ENCODE data around the gene LGALS9B.
"Not testable (repeated sequence)": the region's sequence is repeated elsewhere in the genome, so short reads cannot be mapped to it uniquely, and the experiment has no call there.

The LGALS9B gene

DNA sequence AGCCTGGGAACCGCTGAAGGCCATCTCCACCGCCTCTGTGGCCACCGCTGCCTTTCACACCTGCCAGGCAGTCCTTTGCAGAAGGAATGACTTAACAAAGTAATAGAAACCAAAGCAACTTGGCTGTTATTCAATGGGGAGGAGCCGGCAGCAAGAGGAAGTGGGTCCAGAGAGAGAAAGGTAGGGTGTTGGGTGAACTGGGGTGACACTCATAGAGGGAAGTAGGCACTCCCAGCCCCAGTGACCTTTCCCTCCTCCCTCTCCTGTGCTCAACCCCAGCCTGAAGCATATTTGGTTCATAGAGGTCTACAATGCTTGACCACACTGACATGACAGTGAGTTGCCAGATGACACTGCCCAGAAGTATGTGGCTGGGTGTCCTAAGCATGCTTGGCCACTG is at the start of gene LGALS9B:
TSS of gene LGALS9B (minus strand) at position 93 of the 400 bp plus-strand sequence. CDS start at position 24, 69 bp downstream.
- H3K36me3 ChIP-seq (ENCODE audit: control insufficient read depth, insufficient read depth, low read length); H3K9me3 ChIP-seq (ENCODE audit: control insufficient read depth, insufficient read depth, low read length); H3K4me1 ChIP-seq (ENCODE audit: control insufficient read depth, insufficient read depth, low read length); H3K27ac ChIP-seq (ENCODE audit: low read length); H3K4me3 ChIP-seq (ENCODE audit: low read length); H3K27me3 ChIP-seq (ENCODE audit: control insufficient read depth, insufficient read depth, low read length); DNase-seq (ENCODE audit: low read depth, low spot score): not testable (repeated sequence)
- no CpG with 5 or more reads among the region's 4 CpGs for WGBS (ENCODE audit: insufficient coverage, insufficient read length)

DNA sequence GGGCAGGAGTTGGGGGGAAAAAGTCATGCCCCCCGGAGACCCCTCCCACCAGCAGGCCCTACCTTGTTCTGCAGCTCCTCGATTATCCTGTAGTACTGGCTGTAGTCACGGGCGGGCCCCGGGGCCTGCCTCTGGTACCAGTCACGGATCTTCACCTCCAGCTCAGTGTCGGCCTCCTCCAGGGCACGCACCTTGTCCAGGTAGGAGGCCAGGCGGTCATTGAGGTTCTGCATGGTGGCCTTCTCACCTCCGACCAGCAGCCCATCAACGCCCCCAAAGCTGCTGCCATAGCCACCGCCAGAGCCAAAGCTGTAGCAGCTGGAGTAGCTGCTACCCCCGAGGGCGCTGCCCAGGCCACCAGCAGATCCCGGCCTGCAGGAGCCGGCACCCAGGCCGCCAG is 49.6 kb upstream of the LGALS9B start:
- not testable (repeated sequence) for DNase-seq (ENCODE audit: low read depth, low spot score); H3K9me3 ChIP-seq (ENCODE audit: control insufficient read depth, insufficient read depth, low read length); H3K4me3 ChIP-seq (ENCODE audit: low read length); H3K36me3 ChIP-seq (ENCODE audit: control insufficient read depth, insufficient read depth, low read length); H3K4me1 ChIP-seq (ENCODE audit: control insufficient read depth, insufficient read depth, low read length); H3K27me3 ChIP-seq (ENCODE audit: control insufficient read depth, insufficient read depth, low read length); H3K27ac ChIP-seq (ENCODE audit: low read length)
- no CpG with 5 or more reads among the region's 17 CpGs for WGBS (ENCODE audit: insufficient coverage, insufficient read length)

DNA sequence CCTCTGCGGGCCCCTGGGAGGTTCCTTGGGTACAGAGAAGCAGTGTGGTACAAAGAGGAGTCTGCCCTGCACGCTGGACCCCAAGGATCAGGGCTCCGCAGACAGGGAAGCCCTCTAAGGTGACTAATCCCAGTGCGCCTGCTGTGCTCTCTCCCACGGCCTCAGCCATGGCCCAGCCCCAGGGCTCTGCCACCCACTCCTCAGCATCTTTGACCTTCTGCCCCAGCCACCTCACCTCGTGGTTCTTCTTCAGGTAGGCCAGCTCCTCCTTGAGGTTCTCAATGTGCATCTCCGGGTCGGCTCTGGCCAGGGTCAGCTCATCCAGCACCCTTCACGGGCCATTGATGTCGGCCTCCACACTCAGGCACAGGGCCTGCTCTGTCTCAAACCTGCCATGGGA is 47.8 kb upstream of the LGALS9B start:
- H3K27ac ChIP-seq (ENCODE audit: low read length); H3K9me3 ChIP-seq (ENCODE audit: control insufficient read depth, insufficient read depth, low read length); H3K27me3 ChIP-seq (ENCODE audit: control insufficient read depth, insufficient read depth, low read length); H3K4me3 ChIP-seq (ENCODE audit: low read length); DNase-seq (ENCODE audit: low read depth, low spot score); H3K4me1 ChIP-seq (ENCODE audit: control insufficient read depth, insufficient read depth, low read length); H3K36me3 ChIP-seq (ENCODE audit: control insufficient read depth, insufficient read depth, low read length): not testable (repeated sequence)
- no CpG with 5 or more reads among the region's 10 CpGs for WGBS (ENCODE audit: insufficient coverage, insufficient read length)

DNA sequence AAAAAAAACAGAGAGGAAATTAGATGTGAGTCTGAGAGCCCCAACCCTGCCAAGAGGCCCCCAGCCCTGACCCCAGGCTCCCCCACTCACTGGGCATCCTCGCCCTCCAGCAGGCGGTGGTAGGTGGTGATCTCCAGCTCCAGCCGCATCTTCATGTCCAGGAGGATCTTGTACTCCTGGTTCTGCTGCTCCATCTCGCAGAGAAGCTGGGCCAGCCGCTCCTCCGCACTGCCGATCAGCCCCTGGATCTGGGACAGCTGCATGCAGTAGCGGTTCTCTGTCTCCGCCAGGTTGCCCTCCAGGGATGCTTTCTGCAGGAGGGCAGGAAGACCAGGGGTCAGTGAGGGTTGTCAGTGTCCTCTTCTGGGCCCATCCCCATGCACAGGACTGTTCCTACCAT is 46.2 kb upstream of the LGALS9B start:
- H3K9me3 ChIP-seq (ENCODE audit: control insufficient read depth, insufficient read depth, low read length); DNase-seq (ENCODE audit: low read depth, low spot score); H3K27me3 ChIP-seq (ENCODE audit: control insufficient read depth, insufficient read depth, low read length); H3K4me1 ChIP-seq (ENCODE audit: control insufficient read depth, insufficient read depth, low read length); H3K4me3 ChIP-seq (ENCODE audit: low read length); H3K27ac ChIP-seq (ENCODE audit: low read length); H3K36me3 ChIP-seq (ENCODE audit: control insufficient read depth, insufficient read depth, low read length): not testable (repeated sequence)
- no CpG with 5 or more reads among the region's 9 CpGs for WGBS (ENCODE audit: insufficient coverage, insufficient read length)

DNA sequence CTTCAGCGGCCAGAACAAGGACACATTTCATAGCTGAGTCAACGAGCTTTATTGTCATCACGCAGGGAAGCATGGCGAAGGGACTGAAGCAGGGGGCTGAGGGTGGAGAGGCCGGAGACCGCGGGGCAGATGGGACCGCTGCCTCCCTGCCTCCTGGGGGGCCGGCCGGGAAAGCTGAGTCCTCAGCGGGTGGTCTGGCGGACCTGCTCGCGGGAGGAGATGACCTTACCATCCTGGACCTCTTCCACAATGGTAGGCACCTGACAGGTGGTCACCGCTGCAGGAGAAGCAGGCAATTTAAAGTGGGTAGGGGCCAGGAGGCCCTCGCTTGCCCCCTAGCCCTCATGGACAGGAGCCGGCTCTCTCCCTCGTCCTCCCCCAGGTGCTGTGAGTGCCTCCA is 45.0 kb upstream of the LGALS9B start:
- H3K4me1 ChIP-seq (ENCODE audit: control insufficient read depth, insufficient read depth, low read length); H3K36me3 ChIP-seq (ENCODE audit: control insufficient read depth, insufficient read depth, low read length); H3K9me3 ChIP-seq (ENCODE audit: control insufficient read depth, insufficient read depth, low read length); H3K4me3 ChIP-seq (ENCODE audit: low read length); H3K27ac ChIP-seq (ENCODE audit: low read length); H3K27me3 ChIP-seq (ENCODE audit: control insufficient read depth, insufficient read depth, low read length); DNase-seq (ENCODE audit: low read depth, low spot score): not testable (repeated sequence)
- no CpG with 5 or more reads among the region's 18 CpGs for WGBS (ENCODE audit: insufficient coverage, insufficient read length)

DNA sequence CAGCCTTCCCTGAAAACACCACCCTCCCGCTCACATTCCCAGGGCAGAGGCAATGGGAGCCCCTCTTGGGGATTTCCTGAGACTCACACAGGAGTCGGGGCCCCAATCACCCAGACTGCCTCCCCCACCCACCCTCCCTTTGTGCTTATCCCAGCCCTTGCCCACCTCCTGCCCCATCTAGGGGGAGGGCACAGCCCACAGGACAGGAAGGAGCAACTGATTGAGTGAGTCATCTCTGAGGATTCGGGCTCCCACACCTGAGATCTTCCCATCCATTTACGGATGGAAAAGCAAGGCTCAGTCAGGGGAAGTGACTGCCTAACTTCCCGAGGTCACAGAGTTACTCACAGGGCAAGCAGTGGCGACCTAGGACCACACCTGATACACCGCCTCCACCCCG is 44.4 kb upstream of the LGALS9B start:
- H3K4me1 ChIP-seq (ENCODE audit: control insufficient read depth, insufficient read depth, low read length); H3K27me3 ChIP-seq (ENCODE audit: control insufficient read depth, insufficient read depth, low read length); H3K9me3 ChIP-seq (ENCODE audit: control insufficient read depth, insufficient read depth, low read length); H3K27ac ChIP-seq (ENCODE audit: low read length); H3K4me3 ChIP-seq (ENCODE audit: low read length); DNase-seq (ENCODE audit: low read depth, low spot score); H3K36me3 ChIP-seq (ENCODE audit: control insufficient read depth, insufficient read depth, low read length): not testable (repeated sequence)
- no CpG with 5 or more reads among the region's 8 CpGs for WGBS (ENCODE audit: insufficient coverage, insufficient read length)

DNA sequence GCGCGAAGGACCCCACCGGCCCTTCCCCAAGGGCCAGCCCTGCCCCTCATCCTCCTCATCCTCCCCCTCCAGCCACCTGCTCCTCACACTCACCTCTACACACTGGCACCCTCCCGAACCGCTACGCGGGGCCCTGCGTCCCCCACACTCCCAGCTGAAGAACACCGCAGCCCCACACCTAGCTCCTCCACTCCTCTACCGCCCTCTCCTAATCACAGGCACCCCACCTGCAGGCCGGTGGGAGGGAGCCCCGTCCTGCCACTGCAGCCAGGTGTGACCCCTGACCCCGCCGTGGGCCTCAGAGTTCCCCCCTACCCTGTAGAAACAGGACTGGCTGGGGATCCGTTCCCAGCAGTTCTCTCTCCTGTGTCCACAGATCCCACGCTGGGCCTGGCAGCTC is 38.0 kb upstream of the LGALS9B start:
- not testable (repeated sequence) for H3K27ac ChIP-seq (ENCODE audit: low read length); H3K4me1 ChIP-seq (ENCODE audit: control insufficient read depth, insufficient read depth, low read length); H3K4me3 ChIP-seq (ENCODE audit: low read length); H3K9me3 ChIP-seq (ENCODE audit: control insufficient read depth, insufficient read depth, low read length); H3K27me3 ChIP-seq (ENCODE audit: control insufficient read depth, insufficient read depth, low read length); H3K36me3 ChIP-seq (ENCODE audit: control insufficient read depth, insufficient read depth, low read length); DNase-seq (ENCODE audit: low read depth, low spot score)
- WGBS (ENCODE audit: insufficient coverage, insufficient read length): no CpG with 5 or more reads among the region's 16 CpGs

DNA sequence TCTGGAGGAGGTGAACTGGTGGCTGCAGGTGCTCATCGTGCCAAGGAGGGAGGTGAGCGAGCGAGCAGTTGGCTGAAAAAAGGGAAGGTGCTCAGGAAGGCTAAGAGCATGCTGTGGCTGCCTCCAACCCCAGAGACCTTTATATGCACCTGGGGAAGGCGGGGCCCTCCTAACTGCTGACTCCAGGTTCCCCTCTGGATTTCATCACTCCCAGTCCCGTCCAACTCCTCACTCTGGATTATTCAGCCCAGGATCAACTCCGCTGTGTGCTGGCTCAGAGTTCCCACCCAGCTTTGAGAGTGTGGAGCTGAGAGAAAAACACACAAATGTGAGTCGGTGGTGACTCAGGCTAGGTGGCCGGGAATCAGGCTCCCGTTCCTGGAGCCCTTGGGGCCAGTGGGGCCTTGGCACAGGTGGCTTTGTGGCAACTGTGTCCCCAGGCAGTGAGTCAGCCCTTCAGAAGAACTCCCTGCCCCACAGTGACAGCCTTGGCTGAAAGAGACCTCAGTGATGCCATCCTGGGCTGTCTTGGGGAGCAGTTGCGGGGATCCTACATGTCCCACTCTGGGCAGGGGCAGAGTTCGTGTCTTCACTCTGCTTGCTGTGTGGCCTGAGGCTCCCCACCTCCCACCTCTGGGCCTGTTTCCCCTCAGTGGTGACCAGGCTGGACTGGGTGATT is 37.2 kb upstream of the LGALS9B start:
- not testable (repeated sequence) for H3K4me3 ChIP-seq (ENCODE audit: low read length); DNase-seq (ENCODE audit: low read depth, low spot score); H3K27me3 ChIP-seq (ENCODE audit: control insufficient read depth, insufficient read depth, low read length); H3K27ac ChIP-seq (ENCODE audit: low read length); H3K36me3 ChIP-seq (ENCODE audit: control insufficient read depth, insufficient read depth, low read length); H3K9me3 ChIP-seq (ENCODE audit: control insufficient read depth, insufficient read depth, low read length); H3K4me1 ChIP-seq (ENCODE audit: control insufficient read depth, insufficient read depth, low read length)
- no CpG with 5 or more reads among the region's 11 CpGs for WGBS (ENCODE audit: insufficient coverage, insufficient read length)

DNA sequence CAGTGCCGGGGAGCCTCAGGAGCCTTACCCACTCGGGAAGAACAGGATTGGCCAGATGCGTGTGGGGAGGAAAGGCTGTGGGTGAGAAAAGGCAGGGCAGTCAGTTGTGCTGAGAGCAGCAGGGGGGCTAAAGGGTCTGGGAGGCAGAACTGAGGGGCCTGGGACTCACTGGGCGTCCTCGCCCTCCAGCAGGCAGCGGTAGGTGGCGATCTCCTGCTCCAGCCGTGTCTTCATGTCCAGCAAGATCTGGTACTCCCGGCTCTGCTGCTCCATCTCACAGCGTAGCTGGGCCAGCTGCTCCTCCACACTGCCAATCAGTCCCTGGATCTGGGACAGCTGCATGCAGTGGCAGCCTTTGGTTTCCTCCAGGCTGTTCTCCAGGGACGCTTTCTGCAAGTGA is 34.6 kb upstream of the LGALS9B start:
- H3K4me1 ChIP-seq (ENCODE audit: control insufficient read depth, insufficient read depth, low read length); H3K27ac ChIP-seq (ENCODE audit: low read length); H3K27me3 ChIP-seq (ENCODE audit: control insufficient read depth, insufficient read depth, low read length); H3K4me3 ChIP-seq (ENCODE audit: low read length); H3K9me3 ChIP-seq (ENCODE audit: control insufficient read depth, insufficient read depth, low read length); H3K36me3 ChIP-seq (ENCODE audit: control insufficient read depth, insufficient read depth, low read length); DNase-seq (ENCODE audit: low read depth, low spot score): not testable (repeated sequence)
- WGBS (ENCODE audit: insufficient coverage, insufficient read length): no CpG with 5 or more reads among the region's 11 CpGs

DNA sequence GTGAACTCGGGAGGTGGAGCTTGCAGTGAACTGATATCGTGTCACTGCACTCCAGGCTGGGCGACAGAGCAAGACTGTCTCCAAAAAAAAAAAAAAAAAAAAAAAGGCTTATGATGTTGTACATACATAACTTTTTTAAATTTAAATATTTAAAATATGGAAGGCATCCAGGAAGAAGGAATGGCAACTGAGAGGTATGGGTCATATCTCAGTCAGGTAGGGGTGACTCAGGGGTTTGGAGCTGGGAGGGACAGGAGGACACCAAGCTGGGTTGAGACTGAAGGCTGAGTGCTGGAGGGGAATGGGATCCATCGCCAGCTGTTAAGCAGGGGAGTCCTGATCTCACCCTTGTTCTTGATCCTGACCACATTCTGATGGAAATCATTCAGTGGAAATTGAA is 33.0 kb upstream of the LGALS9B start:
- not testable (repeated sequence) for H3K9me3 ChIP-seq (ENCODE audit: control insufficient read depth, insufficient read depth, low read length); H3K27ac ChIP-seq (ENCODE audit: low read length); H3K4me3 ChIP-seq (ENCODE audit: low read length); DNase-seq (ENCODE audit: low read depth, low spot score); H3K36me3 ChIP-seq (ENCODE audit: control insufficient read depth, insufficient read depth, low read length); H3K4me1 ChIP-seq (ENCODE audit: control insufficient read depth, insufficient read depth, low read length); H3K27me3 ChIP-seq (ENCODE audit: control insufficient read depth, insufficient read depth, low read length)
- WGBS (ENCODE audit: insufficient coverage, insufficient read length): no CpG with 5 or more reads among the region's 4 CpGs

DNA sequence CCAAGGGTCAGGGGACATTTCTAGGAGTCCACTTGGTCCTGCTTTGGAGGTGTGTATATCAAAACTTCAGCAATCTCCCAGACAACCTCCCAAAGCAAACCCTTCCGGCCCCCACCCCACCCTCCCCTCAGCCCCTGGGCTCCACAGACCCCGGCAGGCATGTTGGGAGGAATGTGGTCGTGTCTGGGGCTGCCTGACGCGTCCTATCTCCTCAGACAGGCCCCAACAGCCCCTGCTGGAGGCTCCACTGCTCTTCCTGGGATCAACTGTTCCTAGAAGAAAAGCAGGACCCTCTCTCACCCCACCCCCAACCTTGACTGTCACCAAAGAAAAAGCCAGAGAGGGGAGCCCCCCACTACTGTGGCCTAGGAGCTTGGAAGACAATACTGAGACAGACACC is 28.1 kb upstream of the LGALS9B start:
- H3K4me1 ChIP-seq (ENCODE audit: control insufficient read depth, insufficient read depth, low read length); H3K4me3 ChIP-seq (ENCODE audit: low read length); H3K27me3 ChIP-seq (ENCODE audit: control insufficient read depth, insufficient read depth, low read length); H3K9me3 ChIP-seq (ENCODE audit: control insufficient read depth, insufficient read depth, low read length); DNase-seq (ENCODE audit: low read depth, low spot score); H3K27ac ChIP-seq (ENCODE audit: low read length); H3K36me3 ChIP-seq (ENCODE audit: control insufficient read depth, insufficient read depth, low read length): not testable (repeated sequence)
- no CpG with 5 or more reads among the region's 5 CpGs for WGBS (ENCODE audit: insufficient coverage, insufficient read length)

Measured in iPS DF 6.9 (cell line).